HG03103 (cell line): Measurements from ENCODE around the gene OR13C5.
"Not testable (repeated sequence)": the region's sequence is repeated elsewhere in the genome, so short reads cannot be mapped to it uniquely, and the experiment has no call there.

Experiments
- ATAC-seq: cut with Tn5 transposase; IDR thresholded peaks from one replicate; pipeline ENCODE4 v1.9.1; 2021; ENCODE audit warnings: low read depth; ENCODE audit not compliant: unreplicated experiment

The OR13C5 gene

GRCh38 chr9:104599313-104599712, at the start of gene OR13C5:
Gene OR13C5, minus strand, starts transcription at chr9:104599413. Its CDS starts 0 bp downstream, at chr9:104599413.
- not testable (repeated sequence) for ATAC-seq

GRCh38 chr9:104635456-104635855, 36.2 kb upstream of the OR13C5 start:
- no peak for ATAC-seq

GRCh38 chr9:104633976-104634520, 34.8 kb upstream of the OR13C5 start:
- no peak for ATAC-seq

- not testable (repeated sequence) for ATAC-seq
Measured at GRCh38 chr9:104625964-104626363, 26.8 kb upstream of the OR13C5 start.

- ATAC-seq, result no peak
Measured at GRCh38 chr9:104618104-104618503, 18.9 kb upstream of the OR13C5 start, which contains the start of gene OR13C9. Gene OR13C9, minus strand, starts transcription at chr9:104618204. Its CDS starts 0 bp downstream, at chr9:104618204.

GRCh38 chr9:104617418-104617817, 18.2 kb upstream of the OR13C5 start:
- no peak for ATAC-seq

- ATAC-seq, result no peak
Measured at GRCh38 chr9:104611213-104611612, 12.0 kb upstream of the OR13C5 start.

- ATAC-seq, result no peak
Measured at GRCh38 chr9:104608336-104608735, 9.1 kb upstream of the OR13C5 start.

GRCh38 chr9:104606152-104606551, 6.9 kb upstream of the OR13C5 start:
- ATAC-seq, result no peak

- not testable (repeated sequence) for ATAC-seq
Measured at GRCh38 chr9:104605527-104605926, 6.3 kb upstream of the OR13C5 start, which contains the start of gene OR13C2. Gene OR13C2, minus strand, starts transcription at chr9:104605627. Its CDS starts 0 bp downstream, at chr9:104605627.

- no peak for ATAC-seq
Measured at GRCh38 chr9:104604801-104605200, 5.6 kb upstream of the OR13C5 start.

- not testable (repeated sequence) for ATAC-seq
Measured at GRCh38 chr9:104598749-104599148, 464 bp downstream of the OR13C5 start.

GRCh38 chr9:104589626-104590025, 9.6 kb downstream of the OR13C5 start:
- ATAC-seq, result no peak

- ATAC-seq, result no peak
Measured at GRCh38 chr9:104586496-104587180, 12.6 kb downstream of the OR13C5 start.

- ATAC-seq, result no peak
Measured at GRCh38 chr9:104580562-104580961, 18.7 kb downstream of the OR13C5 start.

GRCh38 chr9:104577263-104577662, 21.9 kb downstream of the OR13C5 start:
- ATAC-seq, result no peak

GRCh38 chr9:104575456-104575855, 23.8 kb downstream of the OR13C5 start:
- ATAC-seq, result no peak

GRCh38 chr9:104572612-104573011, 26.6 kb downstream of the OR13C5 start:
- no peak for ATAC-seq

- ATAC-seq, result no peak
Measured at GRCh38 chr9:104568868-104569267, 30.3 kb downstream of the OR13C5 start, which contains the start of gene OR13C8. Gene OR13C8, plus strand, starts transcription at chr9:104569168. Its CDS starts 0 bp downstream, at chr9:104569168.

- no peak for ATAC-seq
Measured at GRCh38 chr9:104564358-104564757, 34.9 kb downstream of the OR13C5 start.

- ATAC-seq, result no peak
Measured at GRCh38 chr9:104556830-104557634, 42.2 kb downstream of the OR13C5 start.
